Activated CD4-positive, alpha-beta T cell treated with anti-CD3 and anti-CD28 coated beads, Interleukin-2, amount 10 ng/mL, durations not matched to agents 7 days and 5 days (primary cell): ENCODE results near the gene CEP128. TPM values are rescaled to one million over a fixed set of nuclear protein-coding genes. Genes with fewer than 3 reads are reported as not detected.

Source experiments
- CTCF ChIA-PET: fragments of 350-600 bp; sonication (Branson Sonifier 250); formaldehyde crosslinking; loops from one replicate; lab custom pipeline; 2021; ENCODE audit warnings: antibody characterized with exemption; lab: Charles Lee
- POLR2A ChIA-PET: fragments of 350-600 bp; sonication (Branson Sonifier 250); formaldehyde crosslinking; loops from one replicate; lab custom pipeline; 2021; ENCODE audit warnings: antibody characterized with exemption; lab: Charles Lee
- DNase-seq: peaks from one replicate; pipeline ENCODE4 v3.0.0-alpha.2; 2020
- H3K27ac Mint-ChIP-seq: one replicate; pipeline ENCODE4 v1.8.0; 2021; ENCODE audit warnings: mild to moderate bottlenecking, moderate library complexity, mixed read lengths
- H3K27me3 Mint-ChIP-seq: one replicate; pipeline ENCODE4 v1.8.0; 2021; ENCODE audit warnings: mixed read lengths
- H3K36me3 Mint-ChIP-seq: one replicate; pipeline ENCODE4 v1.8.0; 2021; ENCODE audit warnings: low read depth, mixed read lengths
- H3K4me1 Mint-ChIP-seq: one replicate; pipeline ENCODE4 v1.8.0; 2021; ENCODE audit warnings: mixed read lengths
- H3K4me3 Mint-ChIP-seq: one replicate; pipeline ENCODE4 v1.8.0; 2021; ENCODE audit warnings: mild to moderate bottlenecking, moderate library complexity, mixed read lengths
- H3K9me3 Mint-ChIP-seq: one replicate; pipeline ENCODE4 v1.8.0; 2021; ENCODE audit warnings: mixed read lengths
- total RNA-seq, 2 experiments: library from RNA; stranded (reverse); gene quantifications; one replicate each; pipeline ENCODE4 v1.2.3, GENCODE V29; 2021

CEP128 gene
- total RNA-seq, 2 experiments from 2014 or later = 27.4 to 35.8 TPM

DNA sequence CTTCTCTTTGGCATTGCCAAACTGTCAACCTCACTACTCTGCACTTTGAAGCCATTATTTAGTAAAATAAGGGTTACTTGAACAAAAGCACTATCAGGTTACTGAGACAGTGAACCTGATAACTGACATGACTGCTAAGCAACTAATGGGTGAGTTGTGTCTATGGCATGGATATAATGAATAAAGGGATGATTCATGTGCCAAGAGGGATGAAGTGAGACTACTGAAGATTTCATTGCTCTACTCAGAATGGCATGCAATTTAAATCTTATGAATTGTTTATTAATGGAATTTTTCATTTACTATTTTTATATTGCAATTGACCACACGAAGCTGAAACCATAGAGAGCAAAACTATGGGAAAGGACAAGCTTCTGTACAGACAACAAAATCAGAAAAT, 74.4 kb downstream of the CEP128 start:
- peaks cover 23% of the 10 kb centered on the region for H3K36me3 Mint-ChIP-seq
- H3K9me3 Mint-ChIP-seq = peaks cover 25% of the 10 kb centered on the region
- no peaks in the 10 kb centered on the region for H3K4me1 Mint-ChIP-seq
- H3K27ac Mint-ChIP-seq = no peak overlapping the region
- ChIA-PET CTCF (no interaction called here), POLR2A (no interaction called here)
- no peak for DNase-seq
- H3K4me3 Mint-ChIP-seq = no peak overlapping the region
- H3K27me3 Mint-ChIP-seq = no peaks in the 10 kb centered on the region

DNA sequence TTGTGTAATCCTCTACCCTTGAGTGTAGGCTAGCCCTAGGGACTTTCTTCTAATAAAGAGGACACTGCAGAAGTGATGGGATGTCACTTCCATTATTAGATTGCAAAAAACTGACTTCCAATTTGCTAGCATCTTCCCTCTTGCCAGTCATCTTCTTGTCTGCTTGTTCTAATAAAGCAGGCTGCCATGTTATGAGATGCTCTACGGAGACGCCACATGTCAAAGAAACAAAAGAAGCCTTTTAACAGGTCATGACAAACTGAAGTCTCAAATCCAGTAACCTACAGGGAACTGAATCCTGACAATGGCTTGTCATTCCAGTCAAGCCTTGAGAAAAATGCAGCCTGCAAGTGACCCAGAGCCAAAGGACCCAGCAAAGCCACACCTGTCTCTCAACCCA, 76.0 kb downstream of the CEP128 start:
- POLR2A ChIA-PET = no interaction called here
- CTCF ChIA-PET = no interaction called here
- DNase-seq = no peak
- peaks cover 18% of the 10 kb centered on the region for H3K9me3 Mint-ChIP-seq
- peaks cover 15% of the 10 kb centered on the region for H3K36me3 Mint-ChIP-seq
- no peak overlapping the region for H3K4me3 Mint-ChIP-seq
- no peaks in the 10 kb centered on the region for H3K4me1 Mint-ChIP-seq
- H3K27me3 Mint-ChIP-seq = no peaks in the 10 kb centered on the region
- H3K27ac Mint-ChIP-seq = no peak overlapping the region

- H3K36me3 Mint-ChIP-seq = peaks cover 8% of the 10 kb centered on the region
- H3K4me1 Mint-ChIP-seq = no peaks in the 10 kb centered on the region
- DNase-seq = no peak
- POLR2A ChIA-PET = interaction anchor here (0.6 kb wide), 1 partner anchor 609 kb away, joined by 6 read pairs; no protein-coding TSS in a partner anchor
- CTCF ChIA-PET = no interaction called here
- H3K27me3 Mint-ChIP-seq = no peaks in the 10 kb centered on the region
- H3K27ac Mint-ChIP-seq = no peak overlapping the region
- H3K9me3 Mint-ChIP-seq = peaks cover 7% of the 10 kb centered on the region
- no peak overlapping the region for H3K4me3 Mint-ChIP-seq
These were observed 78.6 kb downstream of the CEP128 start for GRCh38 chr14:80862983-80863382.

DNA sequence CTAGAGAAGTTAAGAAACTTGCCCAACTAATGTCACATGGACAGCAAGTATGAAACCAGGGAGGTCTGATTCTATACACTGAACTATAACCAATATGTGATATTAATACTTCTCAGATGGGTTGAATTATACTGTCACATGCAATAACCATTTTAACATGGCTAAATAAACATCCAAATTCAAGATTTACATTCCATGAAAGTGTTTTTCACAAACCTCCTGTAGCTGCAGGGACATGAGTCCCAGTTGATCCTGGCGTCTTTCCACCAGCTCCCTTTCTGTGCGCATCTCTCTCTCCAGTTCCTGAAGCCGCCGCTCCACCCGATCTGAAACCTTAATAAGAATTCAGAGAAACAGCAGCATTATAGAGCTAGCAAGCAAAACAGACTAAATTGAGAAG, 79.0 kb downstream of the CEP128 start:
- ChIA-PET POLR2A (no interaction called here), CTCF (no interaction called here)
- H3K27me3 Mint-ChIP-seq = no peaks in the 10 kb centered on the region
- H3K4me3 Mint-ChIP-seq = no peak overlapping the region
- H3K27ac Mint-ChIP-seq = no peak overlapping the region
- peaks cover 3% of the 10 kb centered on the region for H3K36me3 Mint-ChIP-seq
- H3K4me1 Mint-ChIP-seq = no peaks in the 10 kb centered on the region
- H3K9me3 Mint-ChIP-seq = peaks cover 3% of the 10 kb centered on the region
- DNase-seq = no peak

- H3K4me1 Mint-ChIP-seq = no peaks in the 10 kb centered on the region
- no peaks in the 10 kb centered on the region for H3K27me3 Mint-ChIP-seq
- ChIA-PET POLR2A (no interaction called here), CTCF (no interaction called here)
- H3K36me3 Mint-ChIP-seq = no peaks in the 10 kb centered on the region
- no peaks in the 10 kb centered on the region for H3K9me3 Mint-ChIP-seq
- H3K27ac Mint-ChIP-seq = no peak overlapping the region
- DNase-seq = no peak
- H3K4me3 Mint-ChIP-seq = no peak overlapping the region
These were observed 91.2 kb downstream of the CEP128 start for GRCh38 chr14:80850197-80850814.

DNA sequence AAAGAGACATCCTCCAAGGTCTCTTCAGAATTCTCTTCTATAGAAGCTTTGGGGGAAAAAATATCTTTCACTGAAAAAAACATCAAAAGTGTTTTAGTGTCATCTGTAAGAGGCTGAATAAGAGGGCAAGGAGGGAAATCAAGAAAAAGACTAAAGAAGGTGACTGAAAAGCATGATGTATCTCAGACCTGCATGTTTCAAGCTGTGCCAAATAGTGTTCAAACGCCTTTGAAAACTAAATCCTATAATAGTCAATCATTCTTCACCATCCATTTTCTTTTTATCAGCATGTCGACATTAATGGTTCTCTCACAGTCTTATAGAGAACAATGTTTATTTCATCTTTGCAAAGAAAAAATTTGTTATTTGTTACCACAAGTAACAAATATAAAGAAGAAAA, 94.5 kb downstream of the CEP128 start:
- POLR2A ChIA-PET = no interaction called here
- Mint-ChIP-seq H3K4me1 (no peaks in the 10 kb centered on the region), H3K4me3 (no peak overlapping the region), H3K36me3 (peaks cover 1% of the 10 kb centered on the region), H3K27ac (no peak overlapping the region), H3K27me3 (no peaks in the 10 kb centered on the region), H3K9me3 (no peaks in the 10 kb centered on the region)
- CTCF ChIA-PET = no interaction called here
- no peak for DNase-seq

GRCh38 chr14:80845856-80846255, 95.7 kb downstream of the CEP128 start:
- H3K27ac Mint-ChIP-seq = no peak overlapping the region
- peaks cover 1% of the 10 kb centered on the region for H3K36me3 Mint-ChIP-seq
- ChIA-PET POLR2A (no interaction called here), CTCF (no interaction called here)
- no peak overlapping the region for H3K4me3 Mint-ChIP-seq
- H3K27me3 Mint-ChIP-seq = no peaks in the 10 kb centered on the region
- H3K9me3 Mint-ChIP-seq = no peaks in the 10 kb centered on the region
- H3K4me1 Mint-ChIP-seq = no peaks in the 10 kb centered on the region
- DNase-seq = no peak

- CTCF ChIA-PET = no interaction called here
- no peaks in the 10 kb centered on the region for H3K27me3 Mint-ChIP-seq
- H3K9me3 Mint-ChIP-seq = no peaks in the 10 kb centered on the region
- POLR2A ChIA-PET = interaction anchor here (0.6 kb wide), 1 partner anchor 1920 kb away, joined by 11 read pairs; no protein-coding TSS in a partner anchor
- DNase-seq = no peak
- H3K36me3 Mint-ChIP-seq = peaks cover 1% of the 10 kb centered on the region
- H3K4me3 Mint-ChIP-seq = no peak overlapping the region
- no peak overlapping the region for H3K27ac Mint-ChIP-seq
- H3K4me1 Mint-ChIP-seq = no peaks in the 10 kb centered on the region
These were observed 96.7 kb downstream of the CEP128 start for GRCh38 chr14:80844872-80845271.

GRCh38 chr14:80839743-80840142, 101.8 kb downstream of the CEP128 start:
- ChIA-PET POLR2A (no interaction called here), CTCF (no interaction called here)
- no peak overlapping the region for H3K4me3 Mint-ChIP-seq
- no peaks in the 10 kb centered on the region for H3K27me3 Mint-ChIP-seq
- no peaks in the 10 kb centered on the region for H3K9me3 Mint-ChIP-seq
- H3K4me1 Mint-ChIP-seq = no peaks in the 10 kb centered on the region
- no peaks in the 10 kb centered on the region for H3K36me3 Mint-ChIP-seq
- no peak overlapping the region for H3K27ac Mint-ChIP-seq
- no peak for DNase-seq

- H3K4me3 Mint-ChIP-seq = peak overlapping the region; percentile 31
- peaks cover 16% of the 10 kb centered on the region for H3K4me1 Mint-ChIP-seq
- no peak for DNase-seq
- ChIA-PET CTCF (no interaction called here), POLR2A (no interaction called here)
- H3K9me3 Mint-ChIP-seq = peaks cover 17% of the 10 kb centered on the region
- peaks cover 14% of the 10 kb centered on the region for H3K36me3 Mint-ChIP-seq
- H3K27me3 Mint-ChIP-seq = no peaks in the 10 kb centered on the region
- peak overlapping the region; percentile 87 for H3K27ac Mint-ChIP-seq
These were observed 131.9 kb downstream of the CEP128 start for GRCh38 chr14:80809663-80810062.

DNA sequence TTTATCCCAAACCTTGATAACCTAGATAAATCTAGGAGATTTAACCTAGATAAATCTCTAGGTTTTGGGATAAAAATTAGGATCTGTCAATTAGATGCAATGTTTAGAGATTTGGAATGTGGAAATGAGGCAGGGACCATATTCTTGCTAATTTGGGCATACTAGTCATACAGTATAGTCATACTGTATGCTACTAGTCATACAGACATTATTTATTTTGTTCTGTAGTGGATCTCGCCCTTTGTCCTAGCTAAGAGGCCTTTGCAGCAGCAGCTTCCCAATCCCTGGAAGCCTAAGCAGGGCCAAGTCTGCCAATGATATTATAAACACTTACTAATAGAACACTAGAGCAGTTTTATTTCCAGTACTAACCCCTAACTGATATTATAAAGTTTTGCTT, 136.4 kb downstream of the CEP128 start:
- ChIA-PET POLR2A (no interaction called here), CTCF (no interaction called here)
- Mint-ChIP-seq H3K27me3 (no peaks in the 10 kb centered on the region), H3K4me3 (no peak overlapping the region), H3K36me3 (peaks cover 20% of the 10 kb centered on the region), H3K27ac (no peak overlapping the region), H3K4me1 (peaks cover 14% of the 10 kb centered on the region), H3K9me3 (peaks cover 18% of the 10 kb centered on the region)
- DNase-seq = no peak

DNA sequence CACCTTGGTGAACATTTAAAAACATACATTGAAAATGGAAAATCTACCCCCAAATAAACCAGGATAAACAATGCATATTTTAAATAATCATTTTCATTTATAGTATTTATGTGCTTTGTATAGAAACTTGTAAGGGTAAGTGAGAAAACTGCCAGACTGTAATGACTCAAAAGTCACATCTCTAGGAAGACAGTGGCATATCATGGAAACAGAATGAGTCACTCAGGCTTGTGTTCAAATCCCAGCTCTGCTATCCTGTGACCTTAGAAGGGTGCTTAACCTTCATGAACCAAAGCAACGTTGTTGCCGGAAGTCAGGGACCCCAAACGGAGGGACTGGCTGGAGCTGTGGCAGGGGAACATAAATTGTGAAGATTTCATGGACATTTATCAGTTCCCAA, 142.7 kb downstream of the CEP128 start:
- Mint-ChIP-seq H3K9me3 (peaks cover 8% of the 10 kb centered on the region), H3K4me1 (no peaks in the 10 kb centered on the region), H3K27me3 (no peaks in the 10 kb centered on the region), H3K27ac (no peak overlapping the region), H3K36me3 (peaks cover 17% of the 10 kb centered on the region), H3K4me3 (no peak overlapping the region)
- CTCF ChIA-PET = no interaction called here
- POLR2A ChIA-PET = no interaction called here
- DNase-seq = no peak

GRCh38 chr14:80798211-80798610, 143.3 kb downstream of the CEP128 start:
- Mint-ChIP-seq H3K36me3 (peaks cover 17% of the 10 kb centered on the region), H3K4me1 (no peaks in the 10 kb centered on the region), H3K27me3 (no peaks in the 10 kb centered on the region), H3K4me3 (no peak overlapping the region), H3K9me3 (peaks cover 8% of the 10 kb centered on the region), H3K27ac (no peak overlapping the region)
- ChIA-PET POLR2A (no interaction called here), CTCF (no interaction called here)
- no peak for DNase-seq

DNA sequence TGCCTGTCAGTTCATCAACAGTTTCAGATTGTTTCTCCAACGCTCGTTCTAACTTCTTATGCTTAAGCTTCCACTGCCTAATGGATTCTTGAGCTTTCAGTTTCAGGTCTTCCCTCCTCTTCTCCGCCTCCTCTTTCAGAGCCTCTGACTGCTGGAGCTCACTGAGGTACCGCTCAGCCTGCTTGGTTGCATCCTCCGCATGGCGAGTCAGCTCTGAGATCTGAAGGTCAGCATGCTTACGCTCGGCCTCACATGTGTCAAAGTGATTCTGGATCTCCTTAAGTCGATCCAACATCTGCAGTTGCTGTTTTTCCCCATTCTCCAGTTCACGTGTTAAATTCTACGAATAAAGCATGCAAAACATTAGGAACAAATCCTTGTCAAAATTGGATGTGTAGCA, 148.8 kb downstream of the CEP128 start:
- Mint-ChIP-seq H3K9me3 (no peaks in the 10 kb centered on the region), H3K27ac (no peak overlapping the region), H3K4me1 (no peaks in the 10 kb centered on the region), H3K36me3 (peaks cover 15% of the 10 kb centered on the region), H3K27me3 (no peaks in the 10 kb centered on the region), H3K4me3 (no peak overlapping the region)
- ChIA-PET POLR2A (no interaction called here), CTCF (no interaction called here)
- DNase-seq = no peak
